HEK293 (cell line): ENCODE measurements around the gene C19orf53.

ENCODE experiments used
- PRDM10 ChIP-seq: fragments of 450-650 bp; formaldehyde crosslinking; IDR thresholded peaks from 2 replicates; pipeline ENCODE4 v1.5.1; 2016; ENCODE audit warnings: missing biosample characterization, missing genetic modification characterization
- SP2 ChIP-seq: fragments of 450-650 bp; formaldehyde crosslinking; IDR thresholded peaks from 2 replicates; pipeline ENCODE4 v1.5.1; 2016; ENCODE audit warnings: missing biosample characterization, missing genetic modification characterization
- TCF7L2 ChIP-seq: IDR thresholded peaks from 2 replicates; pipeline ENCODE4 v1.6.1; 2011; ENCODE audit warnings: low read depth, mild to moderate bottlenecking, inconsistent platforms, low read length, moderate library complexity, borderline replicate concordance
- ZBTB26 ChIP-seq: fragments of 450-650 bp; formaldehyde crosslinking; optimal IDR thresholded peaks from 2 replicates; pipeline ENCODE3; 2016; ENCODE audit warnings: missing biosample characterization, mild to moderate bottlenecking, missing genetic modification characterization
- ZNF354C ChIP-seq: fragments of 450-650 bp; formaldehyde crosslinking; IDR thresholded peaks from 2 replicates; pipeline ENCODE4 v1.5.1; 2016; ENCODE audit warnings: missing biosample characterization, missing genetic modification characterization, low read depth, borderline replicate concordance
- ZNF558 ChIP-seq: fragments of 450-650 bp; formaldehyde crosslinking; IDR thresholded peaks from 2 replicates; pipeline ENCODE4 v1.5.1; 2016; ENCODE audit warnings: missing biosample characterization, missing genetic modification characterization
- ZNF639 ChIP-seq: fragments of 450-650 bp; formaldehyde crosslinking; IDR thresholded peaks from 2 replicates; pipeline ENCODE4 v1.5.1; 2016; ENCODE audit warnings: missing biosample characterization, missing genetic modification characterization
- ZNF768 ChIP-seq: fragments of 450-650 bp; formaldehyde crosslinking; IDR thresholded peaks from 2 replicates; pipeline ENCODE4 v1.5.1; 2018; ENCODE audit warnings: missing biosample characterization, mild to moderate bottlenecking, missing genetic modification characterization
- TF ChIP-seq, protein P1 (sequence below): fragments of 450-650 bp; formaldehyde crosslinking; IDR thresholded peaks from 2 replicates; pipeline ENCODE4 v1.5.1; 2016; ENCODE audit warnings: missing biosample characterization, missing genetic modification characterization

- TF ChIP-seq ZBTB26 (tag by site-specific recombination) (no peak), TCF7L2 (no peak), PRDM10 (tag by site-specific recombination) (no peak), ZNF768 (tag by site-specific recombination) (no peak), ZNF639 (tag by site-specific recombination) (no peak), ZNF558 (no peak), SP2 (tag by site-specific recombination) (no peak), ZNF354C (tag by site-specific recombination) (no peak)
- TF ChIP-seq, protein P1, sequence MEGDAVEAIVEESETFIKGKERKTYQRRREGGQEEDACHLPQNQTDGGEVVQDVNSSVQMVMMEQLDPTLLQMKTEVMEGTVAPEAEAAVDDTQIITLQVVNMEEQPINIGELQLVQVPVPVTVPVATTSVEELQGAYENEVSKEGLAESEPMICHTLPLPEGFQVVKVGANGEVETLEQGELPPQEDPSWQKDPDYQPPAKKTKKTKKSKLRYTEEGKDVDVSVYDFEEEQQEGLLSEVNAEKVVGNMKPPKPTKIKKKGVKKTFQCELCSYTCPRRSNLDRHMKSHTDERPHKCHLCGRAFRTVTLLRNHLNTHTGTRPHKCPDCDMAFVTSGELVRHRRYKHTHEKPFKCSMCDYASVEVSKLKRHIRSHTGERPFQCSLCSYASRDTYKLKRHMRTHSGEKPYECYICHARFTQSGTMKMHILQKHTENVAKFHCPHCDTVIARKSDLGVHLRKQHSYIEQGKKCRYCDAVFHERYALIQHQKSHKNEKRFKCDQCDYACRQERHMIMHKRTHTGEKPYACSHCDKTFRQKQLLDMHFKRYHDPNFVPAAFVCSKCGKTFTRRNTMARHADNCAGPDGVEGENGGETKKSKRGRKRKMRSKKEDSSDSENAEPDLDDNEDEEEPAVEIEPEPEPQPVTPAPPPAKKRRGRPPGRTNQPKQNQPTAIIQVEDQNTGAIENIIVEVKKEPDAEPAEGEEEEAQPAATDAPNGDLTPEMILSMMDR (tag by site-specific recombination), result no peak
Observed at GRCh38 chr19:13782537-13782936, 8.3 kb downstream of the C19orf53 start.
